GM12878 (cell line): ENCODE measurements around the gene LRRC15. TPM values are rescaled to one million over a fixed set of nuclear protein-coding genes. Genes with fewer than 3 reads are reported as not detected.

Experiments used
- ATAC-seq: fragments of 200-7000 bp; cut with Tn5 transposase; 3 replicates; pipeline ENCODE4 v1.9.1; 2020; ENCODE audit warnings: mild to moderate bottlenecking, moderate library complexity
- BruUV-seq: library from RNA; stranded (reverse); fragments of 400-500 nt; replicated peaks from 2 replicates; lab custom pipeline; 2021; lab: Mats Ljungman, UMichigan
- CTCF ChIA-PET: fragments of 300-600 bp; sonication (Branson Sonifier 250); formaldehyde crosslinking; extraction: SDS; loops from one replicate; lab custom pipeline; 2021; ENCODE audit warnings: inconsistent platforms; lab: Yijun Ruan, JAX
- POLR2A ChIA-PET: fragments of 350-600 bp; formaldehyde crosslinking; extraction: SDS; loops from one replicate; lab custom pipeline; 2021; ENCODE audit warnings: inconsistent platforms; lab: Charles Lee
- RAD21 ChIA-PET: fragments of 300-600 bp; sonication (Branson Sonifier 250); formaldehyde crosslinking; loops from one replicate; lab custom pipeline; 2023; ENCODE audit warnings: antibody characterized with exemption; ENCODE audit not compliant: unreplicated experiment; lab: Charles Lee
- SMC1A ChIA-PET: fragments of 300-600 bp; sonication (Branson Sonifier 250); formaldehyde crosslinking; loops from one replicate; lab custom pipeline; 2023; ENCODE audit not compliant: unreplicated experiment, uncharacterized antibody; lab: Charles Lee
- DNase-seq: peaks from one replicate; pipeline ENCODE4 v3.0.0-alpha.2; 2011; ENCODE audit warnings: low read depth, low spot score
- FAIRE-seq: peaks from 3 replicates; lab custom pipeline; 2011; peaks lifted over from hg19 to GRCh38; lab: Jason Lieb, UNC
- H2AFZ ChIP-seq: 2 replicates; pipeline ENCODE4 v1.6.0; 2011; ENCODE audit warnings: low read depth, low read length, control low read depth; ENCODE audit not compliant: control insufficient read depth
- H3K27ac ChIP-seq: 2 replicates; pipeline ENCODE4 v1.5.1; 2011; ENCODE audit warnings: control low read depth; ENCODE audit not compliant: control insufficient read depth, insufficient read depth
- H3K27me3 ChIP-seq, 2 experiments: replicated peaks in 1 of 2; 2 replicates each; pipeline versions ENCODE4 v1.6.0 to v1.6.1; 2011; ENCODE audit warnings: low read length in 1 of 2; ENCODE audit not compliant: control insufficient read depth in 2 of 2, insufficient read depth in 2 of 2
- H3K36me3 ChIP-seq, 2 experiments: 2 replicates each; pipeline ENCODE4 v1.5.1; 2011; ENCODE audit warnings: low read length in 1 of 2; ENCODE audit not compliant: control insufficient read depth in 2 of 2, insufficient read depth in 2 of 2
- H3K4me1 ChIP-seq: 2 replicates; pipeline ENCODE4 v1.6.1; 2011; ENCODE audit warnings: mild to moderate bottlenecking, low read length, moderate library complexity, mixed read lengths; ENCODE audit not compliant: control insufficient read depth, insufficient read depth
- H3K4me2 ChIP-seq: 2 replicates; pipeline ENCODE4 v1.6.0; 2011; ENCODE audit warnings: control low read depth; ENCODE audit not compliant: control insufficient read depth, insufficient read depth
- H3K4me3 ChIP-seq: fragments of 200-600 bp; sonication (generic); 2 replicates; pipeline ENCODE4 v1.5.1; 2016
- H3K79me2 ChIP-seq: 2 replicates; pipeline ENCODE4 v1.6.0; 2011; ENCODE audit warnings: low read length; ENCODE audit not compliant: control insufficient read depth, insufficient read depth
- H3K9ac ChIP-seq: 2 replicates; pipeline ENCODE4 v1.8.0; 2011; ENCODE audit warnings: low read length, control low read depth, mixed read lengths; ENCODE audit not compliant: control insufficient read depth, insufficient read depth
- H3K9me3 ChIP-seq: replicated peaks from 3 replicates; pipeline ENCODE4 v1.5.1; 2011; ENCODE audit warnings: mild to moderate bottlenecking, low read length; ENCODE audit not compliant: control insufficient read depth, insufficient read depth
- H4K20me1 ChIP-seq: 2 replicates; pipeline ENCODE4 v1.6.0; 2011; ENCODE audit not compliant: control insufficient read depth, insufficient read depth
- BACH1 ChIP-seq: fragments of 450-650 bp; IDR thresholded peaks from 2 replicates; pipeline ENCODE4 v1.6.1; 2017; ENCODE audit warnings: mild to moderate bottlenecking, borderline replicate concordance
- EGR1 ChIP-seq, 2 experiments: IDR thresholded peaks; 1 replicate in 1 of 2; 2 replicates in 1 of 2; pipeline ENCODE4 v1.6.1; 2011 to 2012; ENCODE audit warnings: low read depth in 2 of 2, low read length in 2 of 2, borderline replicate concordance in 1 of 2, mild to moderate bottlenecking in 1 of 2, moderate library complexity in 1 of 2
- FOXK2 ChIP-seq: fragments of 450-650 bp; IDR thresholded peaks from 2 replicates; pipeline ENCODE4 v1.6.1; 2017; ENCODE audit warnings: mild to moderate bottlenecking, moderate library complexity
- HDAC6 ChIP-seq: fragments of 200-600 bp; sonication (generic); IDR thresholded peaks from one replicate; pipeline ENCODE4 v1.8.0; 2017; ENCODE audit warnings: antibody characterized with exemption; ENCODE audit not compliant: unreplicated experiment
- MEF2A ChIP-seq: IDR thresholded peaks from 2 replicates; pipeline ENCODE4 v1.6.1; 2011; ENCODE audit warnings: low read depth, mild to moderate bottlenecking, low read length, moderate library complexity; ENCODE audit not compliant: insufficient read depth
- MYC ChIP-seq: IDR thresholded peaks from 2 replicates; pipeline ENCODE4 v1.6.1; 2011; ENCODE audit warnings: mild to moderate bottlenecking, low read length, moderate library complexity, inconsistent platforms; ENCODE audit not compliant: insufficient read depth, insufficient replicate concordance, insufficient read length, severe bottlenecking
- NBN ChIP-seq: fragments of 450-650 bp; IDR thresholded peaks from 2 replicates; pipeline ENCODE4 v1.6.1; 2016
- NFIC ChIP-seq: IDR thresholded peaks from 2 replicates; pipeline ENCODE4 v1.6.1; 2012; ENCODE audit warnings: low read depth, mild to moderate bottlenecking, inconsistent platforms, low read length, moderate library complexity
- NRF1 ChIP-seq: conservative IDR thresholded peaks from 2 replicates; pipeline ENCODE4 v1.6.1; 2011; ENCODE audit warnings: mild to moderate bottlenecking, low read depth, low read length, improper control_type of control experiment
- POLR2AphosphoS5 ChIP-seq: IDR thresholded peaks from 2 replicates; pipeline ENCODE4 v1.6.1; 2011; ENCODE audit warnings: mild to moderate bottlenecking, low read length, inconsistent platforms
- RUNX3 ChIP-seq: IDR thresholded peaks from 2 replicates; pipeline ENCODE4 v1.6.1; 2012; ENCODE audit warnings: low read length, inconsistent platforms
- SUPT20H ChIP-seq: IDR thresholded peaks from 2 replicates; pipeline ENCODE4 v1.6.1; 2011; ENCODE audit warnings: low read depth, mild to moderate bottlenecking, low read length, moderate library complexity, borderline replicate concordance; ENCODE audit not compliant: control insufficient read depth
- ZBED1 ChIP-seq: IDR thresholded peaks from 2 replicates; pipeline ENCODE4 v1.6.1; 2016; ENCODE audit warnings: borderline replicate concordance
- ZNF207 ChIP-seq: fragments of 450-650 bp; IDR thresholded peaks from 2 replicates; pipeline ENCODE4 v1.6.1; 2014; ENCODE audit warnings: antibody characterized with exemption, mild to moderate bottlenecking, borderline replicate concordance
- ZNF622 ChIP-seq: fragments of 450-650 bp; IDR thresholded peaks from 2 replicates; pipeline ENCODE4 v1.6.1; 2017; ENCODE audit warnings: mild to moderate bottlenecking, inconsistent platforms
- WGBS: methylation state at CpG from one replicate; pipeline ENCODE4 v1.1.6; 2016; ENCODE audit warnings: low lambda C conversion rate; ENCODE audit not compliant: insufficient replicate concordance, insufficient coverage; ENCODE audit errors: missing lambda C conversion rate; 5-methylcytosine and 5-hydroxymethylcytosine counted together
- in situ Hi-C: fragments of 300-500 bp; cut with MboI; formaldehyde crosslinking; loops from 9 replicates; pipeline ENCODE4 v1.14.3; 2018; ENCODE audit warnings: mixed read lengths
- intact Hi-C: fragments of 100-400 bp; cut with micrococcal nuclease; formaldehyde crosslinking; loops from one replicate; pipeline ENCODE4 v1.14.2; 2022; ENCODE audit not compliant: unreplicated experiment
- polyA plus RNA-seq, 11 experiments: library from polyadenylated mRNA; depleted of rRNA in 4 of 11; unstranded in 6 of 11; stranded (reverse) in 5 of 11; fragments of >200 nt; fragmentation: Nextera tagmentation in 4 of 11; fragmentation: Illumina TruSeq in 1 of 11; extraction: Ambion mirVana in 4 of 11; extraction: Trizol in 1 of 11; gene quantifications; 1 replicate in 1 of 11; 2 replicates in 10 of 11; pipeline versions ENCODE4 v1.2.1 to v1.2.3, GENCODE V29; 2011 to 2016; ENCODE audit warnings: inconsistent platforms in 2 of 11, missing spikeins in 2 of 11, low read depth in 1 of 11
- total RNA-seq, 4 experiments: library from RNA; depleted of rRNA in 3 of 4; stranded (reverse); fragments of >200 nt in 3 of 4; fragmentation: Illumina TruSeq in 1 of 4; extraction: Trizol in 1 of 4; gene quantifications; 2 replicates each; pipeline versions ENCODE4 v1.2.1 to v1.2.3, GENCODE V29; 2013 to 2021
- TF ChIP-seq, protein P1 (sequence below): fragments of 450-650 bp; formaldehyde crosslinking; IDR thresholded peaks from 2 replicates; pipeline ENCODE4 v1.4.0; 2020; ENCODE audit warnings: mild to moderate bottlenecking, moderate library complexity
- TF ChIP-seq, protein P2 (sequence below): IDR thresholded peaks from 2 replicates; pipeline ENCODE4 v1.6.1; 2011; ENCODE audit warnings: borderline replicate concordance, low read depth, mild to moderate bottlenecking, moderate library complexity, mixed read lengths, low read length; ENCODE audit not compliant: insufficient read depth; ENCODE audit errors: extremely low read length

LRRC15 gene
- total and polyA plus RNA-seq, 10 of the 15 experiments (the other 5 are each of a cell fraction or from before 2014, with no cell fraction given) = not detected

DNA sequence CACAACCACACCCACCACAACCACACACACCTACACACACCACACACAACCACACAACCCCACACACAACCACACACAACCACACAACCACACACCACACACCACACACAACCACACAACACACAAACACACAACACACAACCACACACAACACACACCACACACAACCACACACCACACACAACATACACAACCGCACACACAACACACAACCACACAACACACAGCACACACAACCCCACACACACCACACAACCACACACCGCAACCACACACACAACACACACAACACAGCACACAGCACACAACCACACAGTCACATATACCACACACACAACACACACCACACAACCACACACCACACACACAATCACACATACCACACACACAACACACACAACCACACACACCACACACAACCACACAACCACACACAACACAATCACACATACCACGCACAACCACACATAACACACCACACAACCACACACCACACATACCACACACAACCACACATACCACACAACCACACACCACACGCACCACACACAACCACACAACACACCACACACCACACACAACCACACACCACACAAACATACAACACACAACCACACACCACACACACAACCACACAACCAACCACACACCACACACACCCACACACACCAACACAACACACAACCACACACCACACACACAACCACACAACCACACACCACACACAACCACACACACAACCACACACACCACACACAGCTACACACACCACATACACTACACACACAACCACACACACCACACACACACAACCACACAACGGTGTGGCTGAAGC, 42.1 kb downstream of the LRRC15 start (continued):
- TF ChIP-seq HDAC6 = peak; percentile 72
- no peak for TF ChIP-seq EGR1 (IDR thresholded peaks at IDR 0.05; ENCODE audit: borderline replicate concordance in 1 of 2, low read depth in 2 of 2, low read length in 2 of 2)
- TF ChIP-seq, protein P1, sequence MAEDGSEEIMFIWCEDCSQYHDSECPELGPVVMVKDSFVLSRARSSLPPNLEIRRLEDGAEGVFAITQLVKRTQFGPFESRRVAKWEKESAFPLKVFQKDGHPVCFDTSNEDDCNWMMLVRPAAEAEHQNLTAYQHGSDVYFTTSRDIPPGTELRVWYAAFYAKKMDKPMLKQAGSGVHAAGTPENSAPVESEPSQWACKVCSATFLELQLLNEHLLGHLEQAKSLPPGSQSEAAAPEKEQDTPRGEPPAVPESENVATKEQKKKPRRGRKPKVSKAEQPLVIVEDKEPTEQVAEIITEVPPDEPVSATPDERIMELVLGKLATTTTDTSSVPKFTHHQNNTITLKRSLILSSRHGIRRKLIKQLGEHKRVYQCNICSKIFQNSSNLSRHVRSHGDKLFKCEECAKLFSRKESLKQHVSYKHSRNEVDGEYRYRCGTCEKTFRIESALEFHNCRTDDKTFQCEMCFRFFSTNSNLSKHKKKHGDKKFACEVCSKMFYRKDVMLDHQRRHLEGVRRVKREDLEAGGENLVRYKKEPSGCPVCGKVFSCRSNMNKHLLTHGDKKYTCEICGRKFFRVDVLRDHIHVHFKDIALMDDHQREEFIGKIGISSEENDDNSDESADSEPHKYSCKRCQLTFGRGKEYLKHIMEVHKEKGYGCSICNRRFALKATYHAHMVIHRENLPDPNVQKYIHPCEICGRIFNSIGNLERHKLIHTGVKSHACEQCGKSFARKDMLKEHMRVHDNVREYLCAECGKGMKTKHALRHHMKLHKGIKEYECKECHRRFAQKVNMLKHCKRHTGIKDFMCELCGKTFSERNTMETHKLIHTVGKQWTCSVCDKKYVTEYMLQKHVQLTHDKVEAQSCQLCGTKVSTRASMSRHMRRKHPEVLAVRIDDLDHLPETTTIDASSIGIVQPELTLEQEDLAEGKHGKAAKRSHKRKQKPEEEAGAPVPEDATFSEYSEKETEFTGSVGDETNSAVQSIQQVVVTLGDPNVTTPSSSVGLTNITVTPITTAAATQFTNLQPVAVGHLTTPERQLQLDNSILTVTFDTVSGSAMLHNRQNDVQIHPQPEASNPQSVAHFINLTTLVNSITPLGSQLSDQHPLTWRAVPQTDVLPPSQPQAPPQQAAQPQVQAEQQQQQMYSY (CRISPR knock-in tag) = no peak
- TF ChIP-seq MYC = no peak
- TF ChIP-seq, all 136 proteins: peak for 6

DNA sequence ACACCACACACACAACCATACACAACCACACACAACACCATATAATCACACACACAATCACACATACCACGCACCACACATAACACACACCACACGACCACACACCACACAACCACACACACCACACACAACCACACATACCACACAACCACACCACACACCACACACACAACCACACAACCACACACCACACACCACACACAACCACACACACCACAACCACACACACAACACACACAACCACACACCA, 42.6 kb downstream of the LRRC15 start:
- DNase-seq (no peak), ATAC-seq (no peak), FAIRE-seq (no peak)
- Histone ChIP-seq H3K27ac (no peak overlapping the region), H3K27me3 (no peaks in the 10 kb centered on the region), H4K20me1 (no peaks in the 10 kb centered on the region), H3K4me1 (peaks cover 3% of the 10 kb centered on the region; the same call in 1 of the 2 replicates), H2AFZ (no peak overlapping the region), H3K9me3 (peaks cover 3% of the 10 kb centered on the region; the same call in 2 of the 3 replicates), H3K9ac (no peak overlapping the region), H3K4me2 (no peak overlapping the region), H3K36me3 (no peaks in the 10 kb centered on the region), H3K79me2 (no peaks in the 10 kb centered on the region), H3K4me3 (no peak overlapping the region)
- ChIA-PET POLR2A (no interaction called here), CTCF (no interaction called here), RAD21 (no interaction called here), SMC1A (no interaction called here)
- 75% methylated on average over 2 of the region's 2 CpGs for WGBS
- intact Hi-C loops = no loop called here
- in situ Hi-C loops = no loop called here
- BruUV-seq = no TSS peak
- TF ChIP-seq BACH1 (no peak), ZNF622 (no peak), NRF1 (no peak), NBN (0 out of 2 replicates have a peak, but pooled peaks have one; percentile 13), ZBED1 (no peak), MEF2A (no peak), RUNX3 (peak; percentile 47; the same call in 1 of the 2 replicates), NFIC (no peak), POLR2AphosphoS5 (no peak), FOXK2 (no peak), ZNF207 (no peak), SUPT20H (no peak)
- TF ChIP-seq, protein P2, sequence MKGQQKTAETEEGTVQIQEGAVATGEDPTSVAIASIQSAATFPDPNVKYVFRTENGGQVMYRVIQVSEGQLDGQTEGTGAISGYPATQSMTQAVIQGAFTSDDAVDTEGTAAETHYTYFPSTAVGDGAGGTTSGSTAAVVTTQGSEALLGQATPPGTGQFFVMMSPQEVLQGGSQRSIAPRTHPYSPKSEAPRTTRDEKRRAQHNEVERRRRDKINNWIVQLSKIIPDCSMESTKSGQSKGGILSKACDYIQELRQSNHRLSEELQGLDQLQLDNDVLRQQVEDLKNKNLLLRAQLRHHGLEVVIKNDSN = no peak
